H1 (cell line): Measurements from ENCODE around the gene TBCEL. TPM values are rescaled to one million over a fixed set of nuclear protein-coding genes. Genes with fewer than 3 reads are reported as not detected.

Experiments
- CTCF ChIA-PET: fragments of 300-600 bp; sonication (Branson Sonifier 250); formaldehyde crosslinking; loops from one replicate; lab custom pipeline; 2021; ENCODE audit not compliant: partially characterized antibody; lab: Charles Lee
- POLR2A ChIA-PET: fragments of 300-600 bp; sonication (Branson Sonifier 250); formaldehyde crosslinking; loops from one replicate; lab custom pipeline; 2021; ENCODE audit warnings: inconsistent platforms; ENCODE audit not compliant: partially characterized antibody; lab: Charles Lee
- DNase-seq, 2 experiments: peaks; one replicate each; pipeline versions ENCODE4 v3.0.0 to v3.0.0-alpha.2; 2010 to 2022; ENCODE audit warnings: low spot score in 2 of 2, low read depth in 1 of 2, mixed read lengths in 1 of 2
- FAIRE-seq: peaks from 2 replicates; lab custom pipeline; 2011; peaks lifted over from hg19 to GRCh38; lab: Jason Lieb, UNC
- H2AFZ ChIP-seq: 2 replicates; pipeline ENCODE4 v1.8.1; 2012; ENCODE audit warnings: low read length, inconsistent platforms
- H2AK5ac ChIP-seq: 2 replicates; pipeline ENCODE4 v1.6.1; 2013; ENCODE audit warnings: low read depth, low read length
- H2BK120ac ChIP-seq: replicated peaks from 2 replicates; pipeline ENCODE3; 2013; ENCODE audit warnings: low read depth, low read length, inconsistent platforms
- H2BK12ac ChIP-seq: 2 replicates; pipeline ENCODE4 v1.6.1; 2013; ENCODE audit warnings: low read depth, low read length
- H2BK15ac ChIP-seq: 2 replicates; pipeline ENCODE4 v1.6.1; 2013; ENCODE audit warnings: low read length
- H2BK20ac ChIP-seq: 2 replicates; pipeline ENCODE4 v1.6.1; 2013; ENCODE audit warnings: low read length
- H2BK5ac ChIP-seq: 2 replicates; pipeline ENCODE4 v1.6.1; 2013; ENCODE audit warnings: low read depth, low read length
- H3K14ac ChIP-seq: 2 replicates; pipeline ENCODE4 v1.6.1; 2013; ENCODE audit warnings: inconsistent platforms; ENCODE audit not compliant: insufficient read length
- H3K18ac ChIP-seq: 2 replicates; pipeline ENCODE4 v1.6.1; 2013; ENCODE audit warnings: low read length; ENCODE audit errors: extremely low read depth
- H3K23ac ChIP-seq: 2 replicates; pipeline ENCODE4 v1.6.1; 2013; ENCODE audit warnings: inconsistent platforms; ENCODE audit not compliant: insufficient read length
- H3K23me2 ChIP-seq: 2 replicates; pipeline ENCODE4 v1.6.1; 2013; ENCODE audit warnings: low read depth, low read length
- H3K27ac ChIP-seq: 2 replicates; pipeline ENCODE4 v1.6.1; 2011; ENCODE audit warnings: low read depth, low read length, inconsistent platforms
- H3K27me3 ChIP-seq, 4 experiments: replicated peaks in 1 of 4; 1 replicate in 1 of 4; 2 replicates in 3 of 4; pipeline versions ENCODE4 v1.6.1 to v1.8.1; 2011 to 2013; ENCODE audit warnings: low read length in 3 of 4, mild to moderate bottlenecking in 3 of 4, inconsistent platforms in 2 of 4, mixed read lengths in 2 of 4, moderate library complexity in 1 of 4; ENCODE audit not compliant: control insufficient read depth in 3 of 4, insufficient read depth in 3 of 4; ENCODE audit errors: extremely low read depth in 1 of 4
- H3K36me3 ChIP-seq, 4 experiments: 2 replicates each; pipeline versions ENCODE4 v1.6.1 to v1.8.1; 2011 to 2013; ENCODE audit warnings: mild to moderate bottlenecking in 4 of 4, low read length in 3 of 4, moderate library complexity in 2 of 4, control low read depth in 1 of 4, inconsistent platforms in 1 of 4; ENCODE audit not compliant: insufficient read depth in 4 of 4, control insufficient read depth in 2 of 4
- H3K4ac ChIP-seq: replicated peaks from 2 replicates; pipeline ENCODE3; 2013; ENCODE audit warnings: low read length, low read depth, mixed read lengths, inconsistent platforms; ENCODE audit not compliant: insufficient read length
- H3K4me1 ChIP-seq, 4 experiments: replicated peaks in 1 of 4; 1 replicate in 1 of 4; 2 replicates in 3 of 4; pipeline versions ENCODE4 v1.6.1 to v1.8.1; 2011 to 2013; ENCODE audit warnings: low read length in 3 of 4, inconsistent platforms in 2 of 4, mixed read lengths in 1 of 4; ENCODE audit not compliant: insufficient read depth in 4 of 4, control insufficient read depth in 3 of 4
- H3K4me2 ChIP-seq, 2 experiments: 2 replicates each; pipeline versions ENCODE4 v1.6.1 to v1.8.1; 2011 to 2013; ENCODE audit warnings: low read depth in 2 of 2, low read length in 2 of 2, control low read depth in 1 of 2, inconsistent platforms in 1 of 2, mild to moderate bottlenecking in 1 of 2; ENCODE audit not compliant: insufficient read depth in 1 of 2
- H3K4me3 ChIP-seq, 4 experiments: fragments of 200-600, 300-600 bp in 1 of 4; sonication (generic), shearing (Covaris generic), sonication (Bioruptor Twin) in 1 of 4; 2 replicates each; pipeline versions ENCODE4 v1.5.1 to v1.8.1; 2011 to 2016; ENCODE audit warnings: low read length in 4 of 4, low read depth in 3 of 4, control low read depth in 2 of 4, inconsistent platforms in 2 of 4, mild to moderate bottlenecking in 2 of 4, mixed read lengths in 1 of 4, moderate library complexity in 1 of 4; ENCODE audit not compliant: insufficient read depth in 2 of 4; ENCODE audit errors: extremely low read depth in 1 of 4
- H3K56ac ChIP-seq: replicated peaks from 2 replicates; pipeline ENCODE3; 2013; ENCODE audit warnings: low read depth, mild to moderate bottlenecking, mixed read lengths, low read length, inconsistent platforms; ENCODE audit not compliant: insufficient read length
- H3K79me1 ChIP-seq: 2 replicates; pipeline ENCODE4 v1.6.1; 2013; ENCODE audit warnings: low read depth, low read length, control low read depth
- H3K79me2 ChIP-seq, 2 experiments: 2 replicates each; pipeline versions ENCODE4 v1.6.1 to v1.8.1; 2012 to 2013; ENCODE audit warnings: low read length in 2 of 2, mild to moderate bottlenecking in 2 of 2, inconsistent platforms in 1 of 2; ENCODE audit not compliant: insufficient read depth in 2 of 2, control insufficient read depth in 1 of 2
- H3K9ac ChIP-seq, 4 experiments: replicated peaks in 1 of 4; 1 replicate in 1 of 4; 2 replicates in 3 of 4; pipeline versions ENCODE4 v1.6.1 to v1.8.1; 2011 to 2013; ENCODE audit warnings: low read depth in 3 of 4, low read length in 3 of 4, control low read depth in 2 of 4, mild to moderate bottlenecking in 2 of 4, moderate library complexity in 2 of 4, inconsistent platforms in 1 of 4; ENCODE audit errors: extremely low read depth in 1 of 4
- H3K9me3 ChIP-seq, 2 experiments: 2 replicates each; pipeline versions ENCODE4 v1.6.1 to v1.8.1; 2012 to 2013; ENCODE audit warnings: mild to moderate bottlenecking in 2 of 2, moderate library complexity in 2 of 2, control low read depth in 1 of 2, inconsistent platforms in 1 of 2, low read depth in 1 of 2, low read length in 1 of 2, mixed read lengths in 1 of 2; ENCODE audit not compliant: insufficient read depth in 2 of 2
- H4K20me1 ChIP-seq, 2 experiments: replicated peaks in 1 of 2; 2 replicates each; pipeline versions ENCODE3 to v1.8.1; 2011 to 2013; ENCODE audit warnings: inconsistent platforms in 2 of 2, low read length in 2 of 2, mild to moderate bottlenecking in 1 of 2; ENCODE audit not compliant: insufficient read depth in 2 of 2, control insufficient read depth in 1 of 2
- H4K5ac ChIP-seq: 2 replicates; pipeline ENCODE4 v1.6.1; 2013; ENCODE audit warnings: low read length, low read depth, mixed read lengths, inconsistent platforms; ENCODE audit not compliant: insufficient read length
- H4K8ac ChIP-seq: 2 replicates; pipeline ENCODE4 v1.8.0; 2013; ENCODE audit warnings: mild to moderate bottlenecking, moderate library complexity, low read length, inconsistent platforms; ENCODE audit not compliant: insufficient read depth; ENCODE audit errors: extremely low read depth
- H4K91ac ChIP-seq: replicated peaks from 2 replicates; pipeline ENCODE3; 2013; ENCODE audit warnings: low read length, mixed read lengths, inconsistent platforms; ENCODE audit not compliant: insufficient read length
- RXRA ChIP-seq: IDR thresholded peaks from 2 replicates; pipeline ENCODE4 v1.6.1; 2011; ENCODE audit warnings: low read depth, mild to moderate bottlenecking, low read length, moderate library complexity; ENCODE audit not compliant: insufficient read depth
- WGBS, 2 experiments: shearing (Covaris generic) in 1 of 2; methylation state at CpG; one replicate each; pipeline versions ENCODE4 v1.1.6 to v1.1.7; 2013 to 2015; ENCODE audit warnings: low lambda C conversion rate in 2 of 2, mixed read lengths in 2 of 2, inconsistent platforms in 1 of 2, low coverage in 1 of 2, missing lambda C conversion rate in 1 of 2; ENCODE audit not compliant: insufficient replicate concordance in 2 of 2, insufficient coverage in 1 of 2, insufficient read length in 1 of 2; ENCODE audit errors: extremely low coverage in 1 of 2, missing lambda C conversion rate in 1 of 2; 5-methylcytosine and 5-hydroxymethylcytosine counted together
- polyA plus RNA-seq, 7 experiments: library from polyadenylated mRNA; depleted of rRNA in 3 of 7; stranded (reverse) in 5 of 7; unstranded in 2 of 7; fragments of >200 nt in 5 of 7; fragments of 200-250 nt in 2 of 7; gene quantifications; 1 replicate in 5 of 7; 2 replicates in 1 of 7; 4 replicates in 1 of 7; pipeline versions ENCODE4 v1.2.1 to v1.2.3, GENCODE V29; 2011 to 2013; ENCODE audit warnings: missing spikeins in 2 of 7, mixed read lengths in 2 of 7
- total RNA-seq: library from RNA; stranded (reverse); fragmentation: NEBNext Ultra II Directional; extraction: Animal tissue kit (Norgen Biotek cat#: 25700); gene quantifications from 2 replicates; pipeline ENCODE4 v1.2.1, GENCODE V29; 2021

Gene TBCEL
- total and polyA plus RNA-seq, 2 of the 8 experiments (the other 6 are each of a cell fraction or from before 2014, with no cell fraction given) = 3.9 to 16.0 TPM

- Histone ChIP-seq H3K23me2 (no peaks in the 10 kb centered on the region), H2BK15ac (no peak overlapping the region), H4K91ac (no peak overlapping the region), H3K14ac (no peak overlapping the region), H3K23ac (no peak overlapping the region), H2AFZ (no peak overlapping the region), H3K56ac (no peak overlapping the region), H3K9me3 (no peaks in the 10 kb centered on the region), H4K5ac (no peak overlapping the region), H2BK12ac (no peak overlapping the region), H3K36me3 (no peaks in the 10 kb centered on the region), H3K4me3 (no peak overlapping the region), H4K8ac (no peak overlapping the region), H3K9ac (no peak overlapping the region), H3K4me1 (no peaks in the 10 kb centered on the region), H3K18ac (no peak overlapping the region), H3K79me2 (no peaks in the 10 kb centered on the region), H3K4me2 (no peak overlapping the region), H3K27ac (no peak overlapping the region), H3K79me1 (no peaks in the 10 kb centered on the region), H2AK5ac (no peak overlapping the region), H3K27me3 (no peaks in the 10 kb centered on the region), H3K4ac (no peak overlapping the region), H2BK5ac (no peak overlapping the region), H2BK20ac (no peak overlapping the region), H2BK120ac (no peak overlapping the region), H4K20me1 (no peaks in the 10 kb centered on the region)
- 91% methylated on average over 10 of the region's 10 CpGs; no CpG with 5 or more reads in 1 of the 2 experiments for WGBS, 2 experiments
- FAIRE-seq = no peak
- DNase-seq = no peak
- ChIA-PET CTCF (interaction anchor here (0.6 to 1.7 kb wide), 4 partner anchors 12 to 126 kb away, joined by 3 to 4 read pairs (median 4); no protein-coding TSS in a partner anchor), POLR2A (interaction anchor here (1.4 kb wide), 1 partner anchor 14 kb away, joined by 3 read pairs; no protein-coding TSS in a partner anchor)
- no peak for TF ChIP-seq RXRA
Measured at GRCh38 chr11:120977266-120978137, 46.4 kb upstream of the TBCEL start.
